K562 (cell line): ENCODE measurements around the gene COL13A1. TPM values are rescaled to one million over a fixed set of nuclear protein-coding genes. Genes with fewer than 3 reads are reported as not detected.

ENCODE experiments used
- ATAC-seq: fragments of 200-7000 bp; cut with Tn5 transposase; 3 replicates; pipeline ENCODE4 v1.9.1; 2020; ENCODE audit warnings: moderate library complexity
- BruUV-seq: library from RNA; stranded (reverse); fragments of 400-500 nt; replicated peaks from 2 replicates; lab custom pipeline; 2021; lab: Mats Ljungman, UMichigan
- CTCF ChIA-PET: fragments of 300-600 bp; formaldehyde crosslinking; extraction: SDS; loops from one replicate; lab custom pipeline; 2021; ENCODE audit warnings: low intra/inter-chr PET ratio; lab: Yijun Ruan, JAX
- POLR2A ChIA-PET: fragments of 300-600, 350-650 bp; sonication (Branson Sonifier 250); formaldehyde crosslinking; extraction: SDS; loops from one replicate; lab custom pipeline; 2021; ENCODE audit warnings: antibody characterized with exemption, inconsistent platforms; lab: Yijun Ruan, JAX
- DNase-seq, 4 experiments: peaks; one replicate each; pipeline versions ENCODE4 v3.0.0 to v3.0.0-alpha.2; 2011 to 2018; ENCODE audit warnings: low spot score in 3 of 4, mixed read lengths in 3 of 4; ENCODE audit errors: extremely low read depth in 1 of 4
- FAIRE-seq: peaks from 2 replicates; lab custom pipeline; 2011; peaks lifted over from hg19 to GRCh38; lab: Jason Lieb, UNC
- H2AFZ ChIP-seq: 2 replicates; pipeline ENCODE4 v1.6.0; 2011; ENCODE audit warnings: low read depth, low read length, control low read depth, inconsistent platforms
- H3K27ac ChIP-seq: fragments of 200-600 bp; 3 replicates; pipeline ENCODE4 v1.8.0; 2011; ENCODE audit warnings: low read depth, mild to moderate bottlenecking, control low read depth, inconsistent platforms, low read length, moderate library complexity, mixed read lengths; ENCODE audit errors: extremely low read depth
- H3K27me3 ChIP-seq, 2 experiments: fragments of 300-600 bp in 1 of 2; 2 replicates in 1 of 2; 3 replicates in 1 of 2; pipeline versions ENCODE4 v1.6.0 to v1.8.0; 2011; ENCODE audit warnings: inconsistent platforms in 2 of 2, low read length in 2 of 2, mild to moderate bottlenecking in 1 of 2, mixed read lengths in 1 of 2, moderate library complexity in 1 of 2; ENCODE audit not compliant: control insufficient read depth in 2 of 2, insufficient read depth in 2 of 2
- H3K36me3 ChIP-seq: fragments of 300-600 bp; 3 replicates; pipeline ENCODE4 v1.8.0; 2011; ENCODE audit warnings: mild to moderate bottlenecking, low read length, inconsistent platforms; ENCODE audit not compliant: control insufficient read depth, insufficient read depth
- H3K4me1 ChIP-seq, 2 experiments: fragments of 200-600 bp in 1 of 2; replicated peaks in 1 of 2; 2 replicates in 1 of 2; 3 replicates in 1 of 2; pipeline versions ENCODE4 v1.5.1 to v1.8.0; 2011; ENCODE audit warnings: inconsistent platforms in 2 of 2, low read length in 2 of 2, mild to moderate bottlenecking in 1 of 2, mixed read lengths in 1 of 2, moderate library complexity in 1 of 2; ENCODE audit not compliant: control insufficient read depth in 2 of 2, insufficient read depth in 2 of 2
- H3K4me2 ChIP-seq: 2 replicates; pipeline ENCODE4 v1.6.1; 2011; ENCODE audit warnings: low read length, control low read depth, inconsistent platforms, mixed read lengths; ENCODE audit not compliant: insufficient read depth
- H3K4me3 ChIP-seq: fragments of 200-600 bp; sonication (generic), shearing (Covaris generic); 2 replicates; pipeline ENCODE4 v1.5.1; 2016; ENCODE audit warnings: control low read depth, inconsistent platforms
- H3K79me2 ChIP-seq: fragments of 200-600 bp; 3 replicates; pipeline ENCODE4 v1.8.0; 2011; ENCODE audit warnings: low read length, inconsistent platforms; ENCODE audit not compliant: control insufficient read depth, insufficient read depth
- H3K9ac ChIP-seq, 2 experiments: 2 replicates each; pipeline versions ENCODE4 v1.6.0 to v1.6.1; 2011; ENCODE audit warnings: low read depth in 2 of 2, low read length in 2 of 2, control low read depth in 1 of 2, inconsistent platforms in 1 of 2, mild to moderate bottlenecking in 1 of 2, mixed read lengths in 1 of 2; ENCODE audit not compliant: insufficient read depth in 1 of 2
- H3K9me1 ChIP-seq: one replicate; pipeline ENCODE4 v1.6.0; 2011; ENCODE audit warnings: inconsistent platforms, mild to moderate bottlenecking, low read length, moderate library complexity; ENCODE audit not compliant: control insufficient read depth, insufficient read depth
- H3K9me3 ChIP-seq: replicated peaks from 2 replicates; pipeline ENCODE4 v1.5.1; 2011; ENCODE audit warnings: low read depth, low read length, inconsistent platforms; ENCODE audit not compliant: control insufficient read depth, insufficient read depth
- H4K20me1 ChIP-seq: replicated peaks from 2 replicates; pipeline ENCODE4 v1.6.1; 2011; ENCODE audit warnings: low read length, inconsistent platforms, mixed read lengths; ENCODE audit not compliant: control insufficient read depth, insufficient read depth
- EWSR1 ChIP-seq: fragments of 450-650 bp; IDR thresholded peaks from 2 replicates; pipeline ENCODE4 v1.6.1; 2018; ENCODE audit warnings: borderline replicate concordance, mild to moderate bottlenecking, low read depth, moderate library complexity; ENCODE audit not compliant: partially characterized antibody
- EZH2 ChIP-seq: IDR thresholded peaks from 2 replicates; pipeline ENCODE4 v1.6.1; 2012; ENCODE audit warnings: low read depth, mild to moderate bottlenecking, inconsistent platforms, low read length, borderline replicate concordance
- HLTF ChIP-seq: fragments of 450-650 bp; IDR thresholded peaks from 2 replicates; pipeline ENCODE4 v1.6.1; 2016
- MBD2 ChIP-seq: sonication (generic); IDR thresholded peaks from 2 replicates; pipeline ENCODE4 v1.6.1; 2016; ENCODE audit warnings: low read depth, borderline replicate concordance
- PML ChIP-seq: IDR thresholded peaks from 2 replicates; pipeline ENCODE4 v1.6.1; 2012; ENCODE audit warnings: low read length, inconsistent platforms
- SLC30A9 ChIP-seq: fragments of 250-450 bp; sonication (Bioruptor Pico); IDR thresholded peaks from 2 replicates; pipeline ENCODE4 v1.8.0; 2022; ENCODE audit warnings: mild to moderate bottlenecking, moderate library complexity
- ZBTB17 ChIP-seq: fragments of 450-650 bp; formaldehyde crosslinking; IDR thresholded peaks from 2 replicates; pipeline ENCODE4 v1.4.0; 2020; ENCODE audit warnings: mild to moderate bottlenecking
- ZC3H11A ChIP-seq: IDR thresholded peaks from 2 replicates; pipeline ENCODE4 v1.6.1; 2012; ENCODE audit warnings: low read depth, low read length, improper control_type of control experiment
- ZNF23 ChIP-seq: fragments of 250-450 bp; sonication (Bioruptor Pico); IDR thresholded peaks from 2 replicates; pipeline ENCODE4 v1.4.0; 2020; ENCODE audit warnings: mild to moderate bottlenecking
- WGBS: fragments of 100-300 bp; shearing (Covaris generic); methylation state at CpG from one replicate; pipeline ENCODE4 v1.1.6; 2016; ENCODE audit warnings: low coverage, mixed read lengths; ENCODE audit not compliant: insufficient coverage; ENCODE audit errors: missing lambda C conversion rate; 5-methylcytosine and 5-hydroxymethylcytosine counted together
- in situ Hi-C: fragments of 300-500 bp; cut with MboI; formaldehyde crosslinking; loops from 4 replicates; pipeline ENCODE4 v1.15.0; 2018; ENCODE audit warnings: inconsistent platforms, mixed read lengths
- intact Hi-C: fragments of 100-400 bp; cut with micrococcal nuclease; formaldehyde crosslinking; loops from 2 replicates; pipeline ENCODE4 v1.14.2; 2022
- polyA plus RNA-seq, 8 experiments: library from polyadenylated mRNA; depleted of rRNA in 4 of 8; stranded (reverse) in 5 of 8; unstranded in 3 of 8; fragments of >200 nt; fragmentation: Nextera tagmentation in 2 of 8; fragmentation: Illumina TruSeq in 1 of 8; extraction: Ambion mirVana in 2 of 8; extraction: Trizol in 1 of 8; gene quantifications; 2 replicates each; pipeline versions ENCODE4 v1.2.1 to v1.2.3, GENCODE V29; 2011 to 2014; ENCODE audit warnings: inconsistent platforms in 1 of 8, missing spikeins in 1 of 8
- total RNA-seq, 7 experiments: library from RNA; depleted of rRNA in 6 of 7; stranded (reverse); fragments of >200 nt in 6 of 7; fragmentation: Illumina TruSeq in 2 of 7; extraction: Trizol in 2 of 7; gene quantifications; 2 replicates each; pipeline versions ENCODE4 v1.2.1 to v1.2.3, GENCODE V29; 2011 to 2021; ENCODE audit warnings: low replicate concordance in 1 of 7
- TF ChIP-seq, protein P1 (sequence below), 2 experiments: fragments of 450-650 bp; formaldehyde crosslinking in 1 of 2; IDR thresholded peaks; 2 replicates each; pipeline versions ENCODE4 v1.4.0 to v1.6.1; 2014 to 2020; ENCODE audit warnings: mild to moderate bottlenecking in 2 of 2, borderline replicate concordance in 1 of 2, low read depth in 1 of 2
- TF ChIP-seq, protein P2 (sequence below), 2 experiments: fragments of 150-350 bp in 1 of 2; IDR thresholded peaks; 2 replicates each; pipeline ENCODE4 v1.6.1; 2012 to 2016; ENCODE audit warnings: low read depth in 2 of 2, low read length in 2 of 2, mild to moderate bottlenecking in 1 of 2, moderate library complexity in 1 of 2

The COL13A1 gene
- total and polyA plus RNA-seq, 9 of the 15 experiments (the other 6 are each of a cell fraction or from before 2014, with no cell fraction given) = not detected

DNA sequence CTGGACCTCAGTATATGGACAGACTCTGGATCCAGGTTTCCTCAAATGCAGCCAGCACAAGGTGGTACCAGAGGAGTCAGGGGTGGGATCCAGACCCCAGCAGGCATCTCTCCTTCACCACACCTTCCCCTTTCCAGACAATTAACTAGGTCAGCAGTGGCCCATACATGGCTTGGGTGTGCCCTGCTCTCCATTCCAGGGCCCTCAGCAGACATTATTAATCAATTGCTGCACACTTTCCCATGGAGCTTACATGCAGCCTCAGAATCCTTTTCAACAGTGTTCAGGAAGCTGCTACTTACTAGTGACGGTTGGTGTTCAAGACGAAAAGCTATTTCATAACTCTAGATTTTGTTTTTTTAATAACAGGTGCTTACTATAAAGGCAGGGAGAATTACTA lies 6.0 kb downstream of the COL13A1 start:
- in situ Hi-C loops = no loop called here
- no TSS peak for BruUV-seq
- H3K4me3 ChIP-seq = no peak overlapping the region
- POLR2A ChIA-PET = interaction anchor here (0.6 kb wide), 1 partner anchor 223 kb away, joined by 4 read pairs; no protein-coding TSS in a partner anchor
- no peaks in the 10 kb centered on the region for H3K79me2 ChIP-seq
- CTCF ChIA-PET = no interaction called here
- H2AFZ ChIP-seq = no peak overlapping the region
- ATAC-seq (peak; percentile 60), FAIRE-seq (no peak), DNase-seq (peak in 2 of 4 experiments; percentile 14 to 26)
- intact Hi-C loops = no loop called here
- no peak overlapping the region for H3K4me2 ChIP-seq
- no peaks in the 10 kb centered on the region; the same call in 1 of the 2 replicates for H3K9me3 ChIP-seq
- no peak overlapping the region for H3K9ac ChIP-seq
- H3K27ac ChIP-seq = no peak overlapping the region
- peaks cover 7% of the 10 kb centered on the region; the same call in 1 of the 2 replicates for H4K20me1 ChIP-seq
- peaks cover 0 to under 1% of the 10 kb centered on the region in 2 experiments; a peak in 1 of 5 replicates for H3K4me1 ChIP-seq
- H3K36me3 ChIP-seq = no peaks in the 10 kb centered on the region
- WGBS = 0% methylated on average over 2 of the region's 2 CpGs
- H3K9me1 ChIP-seq = no peaks in the 10 kb centered on the region
- H3K27me3 ChIP-seq = peaks cover 11 to 59% of the 10 kb centered on the region in 2 experiments; a peak in 4 of 5 replicates
- TF ChIP-seq ZBTB17 (peak; percentile 98), ZC3H11A (no peak), PML (no peak), SLC30A9 (CRISPR knock-in tag) (no peak), EZH2 (no peak), HLTF (no peak), EWSR1 (no peak), MBD2 (no peak), ZNF23 (peak; percentile 78; the same call in 1 of the 2 replicates)
- TF ChIP-seq, protein P1, sequence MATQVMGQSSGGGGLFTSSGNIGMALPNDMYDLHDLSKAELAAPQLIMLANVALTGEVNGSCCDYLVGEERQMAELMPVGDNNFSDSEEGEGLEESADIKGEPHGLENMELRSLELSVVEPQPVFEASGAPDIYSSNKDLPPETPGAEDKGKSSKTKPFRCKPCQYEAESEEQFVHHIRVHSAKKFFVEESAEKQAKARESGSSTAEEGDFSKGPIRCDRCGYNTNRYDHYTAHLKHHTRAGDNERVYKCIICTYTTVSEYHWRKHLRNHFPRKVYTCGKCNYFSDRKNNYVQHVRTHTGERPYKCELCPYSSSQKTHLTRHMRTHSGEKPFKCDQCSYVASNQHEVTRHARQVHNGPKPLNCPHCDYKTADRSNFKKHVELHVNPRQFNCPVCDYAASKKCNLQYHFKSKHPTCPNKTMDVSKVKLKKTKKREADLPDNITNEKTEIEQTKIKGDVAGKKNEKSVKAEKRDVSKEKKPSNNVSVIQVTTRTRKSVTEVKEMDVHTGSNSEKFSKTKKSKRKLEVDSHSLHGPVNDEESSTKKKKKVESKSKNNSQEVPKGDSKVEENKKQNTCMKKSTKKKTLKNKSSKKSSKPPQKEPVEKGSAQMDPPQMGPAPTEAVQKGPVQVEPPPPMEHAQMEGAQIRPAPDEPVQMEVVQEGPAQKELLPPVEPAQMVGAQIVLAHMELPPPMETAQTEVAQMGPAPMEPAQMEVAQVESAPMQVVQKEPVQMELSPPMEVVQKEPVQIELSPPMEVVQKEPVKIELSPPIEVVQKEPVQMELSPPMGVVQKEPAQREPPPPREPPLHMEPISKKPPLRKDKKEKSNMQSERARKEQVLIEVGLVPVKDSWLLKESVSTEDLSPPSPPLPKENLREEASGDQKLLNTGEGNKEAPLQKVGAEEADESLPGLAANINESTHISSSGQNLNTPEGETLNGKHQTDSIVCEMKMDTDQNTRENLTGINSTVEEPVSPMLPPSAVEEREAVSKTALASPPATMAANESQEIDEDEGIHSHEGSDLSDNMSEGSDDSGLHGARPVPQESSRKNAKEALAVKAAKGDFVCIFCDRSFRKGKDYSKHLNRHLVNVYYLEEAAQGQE (IDR thresholded peaks at IDR 0.05; ENCODE audit: borderline replicate concordance) = peak; percentile 31; the same call in 1 of the 2 replicates
- TF ChIP-seq, protein P1 (CRISPR knock-in tag; IDR thresholded peaks at IDR 0.05; ENCODE audit: low read depth) = no peak
- TF ChIP-seq, protein P2, sequence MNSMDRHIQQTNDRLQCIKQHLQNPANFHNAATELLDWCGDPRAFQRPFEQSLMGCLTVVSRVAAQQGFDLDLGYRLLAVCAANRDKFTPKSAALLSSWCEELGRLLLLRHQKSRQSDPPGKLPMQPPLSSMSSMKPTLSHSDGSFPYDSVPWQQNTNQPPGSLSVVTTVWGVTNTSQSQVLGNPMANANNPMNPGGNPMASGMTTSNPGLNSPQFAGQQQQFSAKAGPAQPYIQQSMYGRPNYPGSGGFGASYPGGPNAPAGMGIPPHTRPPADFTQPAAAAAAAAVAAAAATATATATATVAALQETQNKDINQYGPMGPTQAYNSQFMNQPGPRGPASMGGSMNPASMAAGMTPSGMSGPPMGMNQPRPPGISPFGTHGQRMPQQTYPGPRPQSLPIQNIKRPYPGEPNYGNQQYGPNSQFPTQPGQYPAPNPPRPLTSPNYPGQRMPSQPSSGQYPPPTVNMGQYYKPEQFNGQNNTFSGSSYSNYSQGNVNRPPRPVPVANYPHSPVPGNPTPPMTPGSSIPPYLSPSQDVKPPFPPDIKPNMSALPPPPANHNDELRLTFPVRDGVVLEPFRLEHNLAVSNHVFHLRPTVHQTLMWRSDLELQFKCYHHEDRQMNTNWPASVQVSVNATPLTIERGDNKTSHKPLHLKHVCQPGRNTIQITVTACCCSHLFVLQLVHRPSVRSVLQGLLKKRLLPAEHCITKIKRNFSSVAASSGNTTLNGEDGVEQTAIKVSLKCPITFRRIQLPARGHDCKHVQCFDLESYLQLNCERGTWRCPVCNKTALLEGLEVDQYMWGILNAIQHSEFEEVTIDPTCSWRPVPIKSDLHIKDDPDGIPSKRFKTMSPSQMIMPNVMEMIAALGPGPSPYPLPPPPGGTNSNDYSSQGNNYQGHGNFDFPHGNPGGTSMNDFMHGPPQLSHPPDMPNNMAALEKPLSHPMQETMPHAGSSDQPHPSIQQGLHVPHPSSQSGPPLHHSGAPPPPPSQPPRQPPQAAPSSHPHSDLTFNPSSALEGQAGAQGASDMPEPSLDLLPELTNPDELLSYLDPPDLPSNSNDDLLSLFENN (IDR thresholded peaks at IDR 0.05; ENCODE audit: low read depth in 2 of 2, low read length in 2 of 2) = peak in 1 of 2 experiments; percentile 75; a peak in 1 of 4 replicates
